Measurements from ENCODE around the gene EIF4G3.

The EIF4G3 gene

GRCh38 chr1:20787840-20788795, 388.6 kb downstream of the EIF4G3 start:
- DNase-seq = peak; percentile 40 to 43

DNA sequence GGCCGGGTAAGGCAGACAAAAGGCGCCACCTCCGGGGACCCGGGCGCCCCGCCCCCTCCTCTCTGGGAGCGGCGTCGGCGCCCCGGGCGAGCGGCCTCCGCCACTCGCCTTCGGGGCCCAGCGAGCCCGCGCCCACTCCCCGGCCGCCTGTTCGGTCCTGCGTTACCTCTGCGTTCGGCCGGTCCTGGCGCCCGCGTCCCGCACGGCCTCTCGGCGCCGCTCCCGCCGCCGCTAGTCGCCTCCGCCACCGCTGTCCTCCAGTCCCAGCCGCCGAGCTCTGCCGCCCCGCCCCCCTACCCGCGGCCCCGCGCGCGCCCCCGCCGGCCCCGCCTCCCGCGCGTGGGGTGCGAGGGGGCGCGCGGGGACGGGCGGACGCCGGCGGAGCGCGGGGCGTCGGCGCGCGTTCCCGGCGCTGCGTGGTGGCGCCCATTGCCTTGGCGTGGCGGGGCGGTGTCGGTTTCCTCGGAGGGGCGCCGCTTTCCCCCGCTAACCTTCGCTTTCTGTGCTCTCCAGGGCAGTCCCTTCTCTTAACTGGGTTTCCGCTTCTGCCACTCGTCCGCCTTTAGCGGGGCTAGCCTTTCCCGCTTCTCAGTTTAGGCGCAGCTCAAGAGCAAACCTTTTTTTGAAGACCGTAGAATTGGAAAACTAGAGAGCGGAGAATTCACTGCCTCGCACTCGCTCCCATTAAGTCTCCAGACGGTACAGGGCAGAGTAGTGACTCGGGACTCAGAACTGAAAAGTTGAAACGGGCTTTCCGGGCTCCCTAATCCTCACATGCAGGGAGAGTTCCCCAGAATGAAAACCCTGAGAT, 389.5 kb downstream of the EIF4G3 start, which contains the start of gene HP1BP3:
Gene HP1BP3 (minus strand): TSS at position 279 of the 811 bp plus-strand sequence. CDS start 6,867 bp downstream, outside the sequence.
- peak; percentile 68 to 76 for DNase-seq

GRCh38 chr1:20786253-20787028, 390.3 kb downstream of the EIF4G3 start:
- peak; percentile 90 to 92 for DNase-seq

DNA sequence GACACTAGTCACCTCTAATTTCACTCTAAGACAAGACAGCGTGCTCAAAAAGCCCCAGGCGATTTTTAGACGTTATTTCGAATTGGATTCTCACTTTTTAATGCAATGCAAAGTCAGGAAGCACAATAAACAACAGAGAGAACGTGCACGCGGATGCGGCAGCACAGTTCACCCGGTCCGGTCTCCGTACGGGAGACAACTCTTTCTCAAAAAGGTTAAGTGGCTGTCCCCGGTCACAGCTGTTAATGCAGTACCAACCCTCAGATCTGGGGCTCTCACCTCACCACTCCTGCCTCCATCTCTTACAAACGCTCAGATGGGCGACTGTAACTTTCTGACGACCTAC, 390.8 kb downstream of the EIF4G3 start:
- DNase-seq = peak; percentile 47 to 49

DNA sequence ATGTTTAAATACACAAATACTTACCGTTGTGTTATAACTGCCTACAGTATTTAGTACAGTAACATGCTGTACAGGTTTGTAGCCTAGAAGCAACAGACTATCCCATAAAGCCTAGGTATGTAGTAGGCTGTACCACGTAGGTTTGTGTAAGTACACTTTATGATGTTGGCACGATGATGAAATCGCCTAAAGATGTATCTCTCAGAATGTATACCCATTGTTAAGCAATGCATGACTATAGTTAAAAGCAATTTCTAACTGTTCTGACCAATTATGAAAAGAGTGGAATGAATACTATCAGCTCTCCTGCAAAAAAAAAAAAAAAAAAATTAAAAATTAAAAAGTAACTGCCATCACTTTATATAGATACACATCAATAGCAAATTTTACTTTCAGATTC, 401.0 kb downstream of the EIF4G3 start:
- no peak for DNase-seq

DNA sequence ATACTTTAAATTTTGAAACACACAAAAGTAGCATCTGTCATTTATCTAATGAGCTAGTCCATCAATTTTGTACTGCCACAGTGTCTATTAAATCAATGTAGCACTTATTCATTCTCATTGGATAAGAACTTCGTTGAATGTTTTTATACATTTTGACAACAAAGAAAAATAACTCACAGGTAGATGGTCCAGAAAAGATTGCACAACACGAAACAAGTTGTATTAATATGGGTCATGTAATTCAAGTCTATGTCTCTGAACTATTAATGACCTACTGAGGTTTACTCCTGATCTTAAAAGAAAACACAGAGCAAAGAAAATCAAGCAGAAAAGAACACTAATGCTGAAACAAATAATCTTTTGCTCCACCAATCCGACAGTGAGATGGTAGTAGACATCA, 404.9 kb downstream of the EIF4G3 start:
- DNase-seq = no peak

- DNase-seq = no peak
Measured at GRCh38 chr1:20770314-20771087, 406.2 kb downstream of the EIF4G3 start.

GRCh38 chr1:20767271-20767670, 409.4 kb downstream of the EIF4G3 start:
- no peak for DNase-seq

GRCh38 chr1:20763417-20763816, 413.3 kb downstream of the EIF4G3 start:
- DNase-seq = no peak

DNA sequence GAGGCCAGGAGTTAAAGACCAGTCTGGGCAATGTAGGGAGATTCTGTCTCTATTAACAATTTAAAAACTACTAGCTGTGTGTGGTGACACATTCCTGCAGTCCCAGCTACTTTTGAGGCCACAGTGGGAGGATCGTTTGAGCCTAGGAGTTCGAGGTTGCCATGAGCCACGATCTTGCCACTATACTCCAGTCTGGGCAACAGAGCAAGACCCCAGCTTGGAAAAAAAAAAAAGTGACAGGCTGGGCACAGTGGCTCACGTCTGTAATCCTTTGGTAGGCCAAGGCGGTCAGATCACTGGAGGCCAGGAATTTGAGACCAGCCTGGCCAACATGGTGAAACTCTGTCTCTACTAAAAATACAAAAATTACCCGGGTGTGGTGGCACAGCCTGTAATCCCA, 416.4 kb downstream of the EIF4G3 start:
- no peak for DNase-seq
